Prostate gland (tissue), 2 donors: ENCODE results near the gene PSMD13.

Experiments used
- POLR2A ChIP-seq: fragments of 450-650 bp; IDR thresholded peaks from one replicate; pipeline ENCODE4 v1.6.1; 2016; ENCODE audit warnings: antibody characterized with exemption, mild to moderate bottlenecking
- POLR2AphosphoS5 ChIP-seq: sonication (generic); formaldehyde crosslinking; IDR thresholded peaks from one replicate; pipeline ENCODE4 v1.6.1; 2017; ENCODE audit warnings: antibody characterized with exemption
- TF ChIP-seq, protein P1 (sequence below), 4 experiments: fragments of 200-600 bp in 2 of 4; fragments of 450-650 bp in 2 of 4; sonication (generic) in 2 of 4; IDR thresholded peaks; 1 replicate in 3 of 4; 2 replicates in 1 of 4; pipeline ENCODE4 v1.5.1; 2016 to 2019; ENCODE audit warnings: antibody characterized with exemption in 4 of 4, mild to moderate bottlenecking in 2 of 4, moderate library complexity in 2 of 4

DNA sequence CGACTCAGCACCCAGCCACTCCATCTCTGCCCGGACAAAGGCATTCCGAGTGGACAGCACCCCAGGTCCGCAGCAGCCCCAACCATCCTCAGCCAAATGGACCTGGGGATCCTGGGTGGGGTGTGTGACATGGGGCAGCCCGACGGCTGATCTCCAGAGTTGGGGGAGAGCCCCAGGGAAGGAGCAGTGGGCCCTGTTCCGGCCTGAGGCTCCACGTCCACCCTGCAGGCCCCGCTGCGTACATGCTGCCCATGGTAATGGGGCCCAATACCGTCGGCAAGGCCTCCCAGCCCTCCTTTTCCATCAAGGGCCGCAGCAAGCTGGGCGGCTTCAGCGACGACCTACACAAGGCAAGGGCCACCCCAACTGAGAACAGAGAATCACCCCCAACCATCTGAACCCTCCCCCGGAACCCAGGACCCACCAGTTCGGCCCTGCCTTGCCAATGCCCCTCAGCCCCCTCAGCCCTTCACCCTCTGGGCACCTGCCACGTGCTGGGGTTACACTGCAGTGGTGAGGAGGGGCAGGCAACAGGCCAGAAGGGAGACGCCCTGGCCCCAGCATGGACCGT is 38.5 kb upstream of the PSMD13 start:
- TF ChIP-seq, protein P1, sequence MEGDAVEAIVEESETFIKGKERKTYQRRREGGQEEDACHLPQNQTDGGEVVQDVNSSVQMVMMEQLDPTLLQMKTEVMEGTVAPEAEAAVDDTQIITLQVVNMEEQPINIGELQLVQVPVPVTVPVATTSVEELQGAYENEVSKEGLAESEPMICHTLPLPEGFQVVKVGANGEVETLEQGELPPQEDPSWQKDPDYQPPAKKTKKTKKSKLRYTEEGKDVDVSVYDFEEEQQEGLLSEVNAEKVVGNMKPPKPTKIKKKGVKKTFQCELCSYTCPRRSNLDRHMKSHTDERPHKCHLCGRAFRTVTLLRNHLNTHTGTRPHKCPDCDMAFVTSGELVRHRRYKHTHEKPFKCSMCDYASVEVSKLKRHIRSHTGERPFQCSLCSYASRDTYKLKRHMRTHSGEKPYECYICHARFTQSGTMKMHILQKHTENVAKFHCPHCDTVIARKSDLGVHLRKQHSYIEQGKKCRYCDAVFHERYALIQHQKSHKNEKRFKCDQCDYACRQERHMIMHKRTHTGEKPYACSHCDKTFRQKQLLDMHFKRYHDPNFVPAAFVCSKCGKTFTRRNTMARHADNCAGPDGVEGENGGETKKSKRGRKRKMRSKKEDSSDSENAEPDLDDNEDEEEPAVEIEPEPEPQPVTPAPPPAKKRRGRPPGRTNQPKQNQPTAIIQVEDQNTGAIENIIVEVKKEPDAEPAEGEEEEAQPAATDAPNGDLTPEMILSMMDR (IDR thresholded peaks at IDR 0.05) = no peak
- no peak for TF ChIP-seq POLR2AphosphoS5
- no peak for TF ChIP-seq POLR2A
